HTR-8/SVneo (cell line): ENCODE measurements around the gene UBE2B.
"Not testable (repeated sequence)": the region's sequence is repeated elsewhere in the genome, so short reads cannot be mapped to it uniquely, and the experiment has no call there.

Experiments used
- DNase-seq: peaks from one replicate; pipeline ENCODE4 v3.0.0; 2011; ENCODE audit warnings: low spot score, mixed read lengths; ENCODE audit not compliant: insufficient read length
- FAIRE-seq: peaks from 2 replicates; lab custom pipeline; 2011; peaks lifted over from hg19 to GRCh38; lab: Jason Lieb, UNC

UBE2B gene

GRCh38 chr5:134370871-134371833 lies at the start of gene UBE2B:
UBE2B (plus strand) TSS chr5:134371569; CDS start chr5:134371596, 27 bp downstream.
- DNase-seq (peak; percentile 95), FAIRE-seq (peak; percentile 97)

- FAIRE-seq (no peak), DNase-seq (no peak)
Measured at GRCh38 chr5:134327327-134327726, 44.0 kb upstream of the UBE2B start.

- peak; percentile 9 for DNase-seq
- no peak for FAIRE-seq
Measured at GRCh38 chr5:134328619-134329018, 42.8 kb upstream of the UBE2B start.

GRCh38 chr5:134336833-134337232 lies 34.5 kb upstream of the UBE2B start:
- FAIRE-seq, DNase-seq: not testable (repeated sequence)

GRCh38 chr5:134343500-134343899 lies 27.9 kb upstream of the UBE2B start:
- not testable (repeated sequence) for FAIRE-seq, DNase-seq

- FAIRE-seq: not testable (repeated sequence)
Measured at GRCh38 chr5:134345476-134345875, 25.9 kb upstream of the UBE2B start.

GRCh38 chr5:134345996-134346395 lies 25.4 kb upstream of the UBE2B start:
- DNase-seq: no peak
- FAIRE-seq: no peak

More at GRCh38 chr5:134345476-134345875, 25.9 kb upstream of the UBE2B start:
- DNase-seq: not testable (repeated sequence)

- no peak for FAIRE-seq
- no peak for DNase-seq
Measured at GRCh38 chr5:134349463-134349862, 21.9 kb upstream of the UBE2B start.

- DNase-seq (no peak), FAIRE-seq (no peak)
Measured at GRCh38 chr5:134355681-134356080, 15.7 kb upstream of the UBE2B start.

- FAIRE-seq (no peak), DNase-seq (no peak)
Measured at GRCh38 chr5:134365604-134366003, 5.8 kb upstream of the UBE2B start.

GRCh38 chr5:134370311-134370870 lies 978 bp upstream of the UBE2B start:
- DNase-seq (no peak), FAIRE-seq (no peak)

- FAIRE-seq: no peak
- DNase-seq: peak; percentile 41
Measured at GRCh38 chr5:134371834-134372340, 518 bp downstream of the UBE2B start.

GRCh38 chr5:134373633-134374032 lies 2.3 kb downstream of the UBE2B start:
- DNase-seq, FAIRE-seq: not testable (repeated sequence)

- no peak for DNase-seq
- no peak for FAIRE-seq
Measured at GRCh38 chr5:134374232-134374631, 2.9 kb downstream of the UBE2B start.

- no peak for FAIRE-seq
Measured at GRCh38 chr5:134380346-134380745, 9.0 kb downstream of the UBE2B start.

GRCh38 chr5:134382204-134382603 lies 10.8 kb downstream of the UBE2B start:
- FAIRE-seq, DNase-seq: not testable (repeated sequence)

More at GRCh38 chr5:134380346-134380745, 9.0 kb downstream of the UBE2B start:
- no peak for DNase-seq

GRCh38 chr5:134383980-134384697 lies 12.8 kb downstream of the UBE2B start:
- no peak for FAIRE-seq

GRCh38 chr5:134387443-134387842 lies 16.1 kb downstream of the UBE2B start:
- no peak for DNase-seq
- no peak for FAIRE-seq

More at GRCh38 chr5:134383980-134384697, 12.8 kb downstream of the UBE2B start:
- no peak for DNase-seq

- FAIRE-seq (no peak), DNase-seq (no peak)
Measured at GRCh38 chr5:134392301-134392700, 20.9 kb downstream of the UBE2B start.

- no peak for FAIRE-seq
- no peak for DNase-seq
Measured at GRCh38 chr5:134394932-134395331, 23.6 kb downstream of the UBE2B start.
